ENCODE measurements around the gene CEND1.

The CEND1 gene

GRCh38 chr11:789943-790342, at the start of gene CEND1:
Gene CEND1 (minus strand): TSS chr11:790090. CDS start chr11:788576, 1,514 bp downstream.
- DNase-seq (ENCODE audit: extremely low read depth in 1 of 2, low read depth in 1 of 2) = no peak

GRCh38 chr11:839280-839623, 49.4 kb upstream of the CEND1 start:
- DNase-seq (ENCODE audit: extremely low read depth in 1 of 2, low read depth in 1 of 2) = no peak

- DNase-seq (ENCODE audit: extremely low read depth in 1 of 2, low read depth in 1 of 2) = no peak
These were observed 48.8 kb upstream of the CEND1 start for GRCh38 chr11:838441-839279.

- no peak for DNase-seq (ENCODE audit: extremely low read depth in 1 of 2, low read depth in 1 of 2)
These were observed 48.1 kb upstream of the CEND1 start for GRCh38 chr11:837990-838307.

- no peak for DNase-seq (ENCODE audit: extremely low read depth in 1 of 2, low read depth in 1 of 2)
These were observed 47.5 kb upstream of the CEND1 start for GRCh38 chr11:837189-837989.

GRCh38 chr11:836700-837099, 46.8 kb upstream of the CEND1 start:
- no peak for DNase-seq (ENCODE audit: extremely low read depth in 1 of 2, low read depth in 1 of 2)

DNA sequence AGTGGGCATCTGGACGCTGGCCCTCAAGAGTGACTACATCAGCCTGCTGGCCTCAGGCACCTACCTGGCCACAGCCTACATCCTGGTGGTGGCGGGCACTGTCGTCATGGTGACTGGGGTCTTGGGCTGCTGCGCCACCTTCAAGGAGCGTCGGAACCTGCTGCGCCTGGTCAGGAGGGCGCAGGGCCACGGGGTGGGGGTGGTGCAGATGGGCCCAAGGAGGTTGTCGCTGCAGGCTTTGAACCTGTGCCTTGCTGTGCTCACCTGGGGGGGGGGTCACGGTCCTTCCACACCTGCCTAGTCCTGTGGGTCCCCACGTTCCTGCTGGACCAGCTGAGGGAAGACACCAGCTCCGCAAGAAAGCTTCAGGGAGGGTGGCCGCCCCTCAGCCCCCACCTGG, 46.4 kb upstream of the CEND1 start:
- no peak for DNase-seq (ENCODE audit: extremely low read depth in 1 of 2, low read depth in 1 of 2)

- no peak for DNase-seq (ENCODE audit: extremely low read depth in 1 of 2, low read depth in 1 of 2)
These were observed 44.8 kb upstream of the CEND1 start for GRCh38 chr11:834371-835316.

DNA sequence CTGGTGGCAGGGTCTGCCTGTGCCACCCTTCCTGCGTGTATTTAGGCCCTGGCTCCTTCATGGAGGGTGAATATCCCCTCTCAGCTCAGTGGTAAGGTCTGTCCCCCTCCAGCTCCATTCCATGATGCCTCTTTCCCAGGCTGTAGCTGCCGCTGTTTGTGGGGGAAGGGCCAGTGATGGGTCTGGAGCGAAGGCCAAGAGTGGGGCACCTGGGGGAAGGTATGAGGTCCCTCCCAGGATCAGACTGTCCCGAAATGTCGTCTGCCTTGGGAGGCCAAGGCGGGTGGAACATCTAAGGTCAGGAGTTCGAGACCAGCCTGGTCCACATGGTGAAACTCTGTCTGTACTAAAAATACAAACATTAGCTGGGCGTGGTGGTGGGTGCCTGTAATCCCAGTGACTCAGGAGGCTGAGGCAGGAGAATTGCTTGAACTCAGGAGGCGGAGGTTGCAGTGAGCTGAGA, 44.0 kb upstream of the CEND1 start:
- DNase-seq (ENCODE audit: extremely low read depth in 1 of 2, low read depth in 1 of 2) = no peak

DNA sequence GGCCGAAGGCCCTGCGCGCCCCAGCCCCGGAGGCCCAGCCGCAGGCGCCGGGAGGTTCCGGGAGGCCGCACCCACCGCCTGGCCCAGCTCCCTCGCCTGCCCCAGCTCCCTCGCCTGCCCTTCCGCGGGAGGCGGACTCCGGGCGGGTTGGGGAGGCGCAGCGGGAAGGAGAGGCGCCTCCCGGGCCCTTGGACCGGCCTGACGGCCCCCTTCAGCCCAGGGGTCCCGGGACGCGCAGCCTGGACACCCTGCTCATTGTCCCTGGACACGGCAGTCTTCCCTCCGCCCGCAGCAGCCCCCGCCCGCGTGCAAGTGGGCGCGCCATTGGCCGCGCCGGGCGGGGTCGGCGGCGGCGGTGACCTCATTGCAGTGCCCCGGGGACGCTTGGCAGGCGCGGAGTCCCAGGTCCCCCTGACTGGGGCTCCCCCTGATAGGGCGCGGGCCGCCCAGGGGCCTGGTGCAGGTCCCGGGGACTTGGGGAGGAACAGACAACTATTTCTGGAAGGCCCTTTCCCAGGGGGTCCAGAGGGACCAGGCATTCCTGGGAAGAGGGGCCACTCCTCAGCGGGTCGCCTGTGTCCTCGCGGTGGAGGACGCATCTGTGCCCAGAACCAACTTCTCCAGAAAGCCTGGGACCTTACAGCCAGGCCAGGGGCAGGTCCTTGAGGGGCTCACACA, 43.4 kb upstream of the CEND1 start:
- DNase-seq (ENCODE audit: extremely low read depth in 1 of 2, low read depth in 1 of 2) = no peak

GRCh38 chr11:832529-833113, 42.7 kb upstream of the CEND1 start, which contains the start of gene CD151:
Gene CD151 (plus strand): TSS chr11:832952. CDS start chr11:836070, 3,118 bp downstream.
- no peak for DNase-seq (ENCODE audit: extremely low read depth in 1 of 2, low read depth in 1 of 2)

GRCh38 chr11:831961-832528, 42.2 kb upstream of the CEND1 start:
- no peak for DNase-seq (ENCODE audit: extremely low read depth in 1 of 2, low read depth in 1 of 2)

- no peak for DNase-seq (ENCODE audit: extremely low read depth in 1 of 2, low read depth in 1 of 2)
These were observed 41.4 kb upstream of the CEND1 start for GRCh38 chr11:831118-831864.

- DNase-seq (ENCODE audit: extremely low read depth in 1 of 2, low read depth in 1 of 2) = peak in 1 of 2 donors; percentile 64
These were observed 40.6 kb upstream of the CEND1 start for GRCh38 chr11:830295-831117.

DNA sequence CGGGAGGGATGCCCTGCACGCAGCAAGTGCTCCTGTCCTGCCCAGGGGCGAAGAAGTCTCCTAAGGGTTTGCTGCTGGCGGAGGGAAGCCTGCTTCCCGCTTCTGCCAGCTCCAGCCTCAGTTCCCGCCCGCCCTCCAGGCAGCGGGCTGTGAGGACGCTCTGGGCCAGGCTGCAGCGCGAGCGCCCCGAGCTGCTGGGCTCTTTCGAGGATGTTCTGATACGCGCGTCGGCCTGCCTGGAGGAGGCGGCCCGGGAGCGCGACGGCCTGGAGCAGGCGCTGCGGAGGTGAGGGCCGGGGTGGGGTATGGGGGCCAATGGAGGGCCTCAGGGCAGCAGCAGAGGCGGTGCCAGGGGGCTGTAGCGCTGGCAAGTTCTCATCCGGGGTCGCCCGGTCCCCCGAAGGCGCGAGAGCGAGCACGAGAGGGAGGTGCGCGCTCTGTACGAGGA, 40.0 kb upstream of the CEND1 start:
- no peak for DNase-seq (ENCODE audit: extremely low read depth in 1 of 2, low read depth in 1 of 2)

- DNase-seq (ENCODE audit: extremely low read depth in 1 of 2, low read depth in 1 of 2) = no peak
These were observed 39.4 kb upstream of the CEND1 start for GRCh38 chr11:829176-829846.

DNA sequence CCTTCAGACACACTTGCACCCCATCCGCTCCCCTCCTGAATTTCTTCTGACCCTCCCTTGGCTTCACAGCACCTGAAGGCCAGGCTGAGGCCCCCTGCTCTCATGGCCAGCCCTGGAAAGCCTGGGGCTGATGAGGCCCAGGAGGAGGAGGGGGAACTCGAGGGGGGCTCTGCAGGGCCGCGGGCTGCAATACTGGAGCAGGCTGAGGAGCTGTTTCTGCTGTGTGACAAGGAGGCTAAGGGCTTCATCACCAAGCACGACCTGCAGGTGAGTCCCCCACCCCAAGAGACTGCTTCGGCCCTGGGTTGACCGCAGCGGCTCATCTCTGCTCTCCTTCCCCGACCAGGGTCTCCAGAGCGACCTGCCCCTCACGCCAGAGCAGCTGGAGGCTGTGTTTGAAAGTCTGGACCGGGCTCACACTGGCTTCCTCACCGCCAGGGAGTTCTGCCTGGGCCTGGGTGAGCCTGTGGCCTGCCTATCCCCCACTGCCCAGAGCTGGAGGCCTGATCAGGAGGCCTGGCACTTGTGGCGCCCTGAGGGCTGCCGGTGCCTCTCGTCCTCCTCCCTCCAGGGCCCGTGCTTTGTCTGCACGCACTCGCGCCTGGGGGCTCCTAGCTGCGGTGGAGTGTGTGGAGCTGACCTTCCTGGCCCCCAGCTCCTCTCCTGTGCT, 38.8 kb upstream of the CEND1 start:
- no peak for DNase-seq (ENCODE audit: extremely low read depth in 1 of 2, low read depth in 1 of 2)

Measured in stimulated activated CD8-positive, alpha-beta memory T cell treated with anti-CD3 and anti-CD28 coated beads, Interleukin-7, amount 100 ng/mL, for 48 hours (primary cell).